C4-2B (cell line): ENCODE measurements around the gene TMEM132D.

Experiments used
- CTCF ChIP-seq: fragments of 450-650 bp; conservative IDR thresholded peaks from 2 replicates; pipeline ENCODE4 v1.5.1; 2017; ENCODE audit warnings: mild to moderate bottlenecking
- ZFX ChIP-seq: fragments of 450-650 bp; IDR thresholded peaks from 2 replicates; pipeline ENCODE4 v1.6.1; 2017

DNA sequence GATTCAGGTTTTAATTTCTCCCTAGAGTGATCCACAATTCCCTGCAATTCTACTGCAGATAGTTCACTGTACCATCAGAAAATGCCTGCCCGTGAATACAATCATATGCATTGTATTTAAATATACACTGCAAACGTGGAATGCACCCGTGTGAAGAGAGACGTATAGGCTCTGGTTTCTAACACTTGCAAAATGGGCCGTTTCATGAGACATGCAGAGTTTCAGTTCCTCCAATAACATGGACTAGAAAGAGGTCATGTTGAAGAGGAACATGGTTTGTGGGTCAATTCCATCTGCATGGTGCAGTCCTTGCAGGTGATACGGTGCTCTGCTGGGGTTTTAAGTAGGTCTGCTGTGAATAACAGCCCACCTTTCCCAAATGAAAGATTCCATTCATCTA lies 373.3 kb downstream of the TMEM132D start:
- no peak for TF ChIP-seq CTCF
- TF ChIP-seq ZFX: no peak
